Motor neuron (in vitro differentiated cells): Measurements from ENCODE around the gene REEP2. TPM values are rescaled to one million over a fixed set of nuclear protein-coding genes. Genes with fewer than 3 reads are reported as not detected.
"Not testable (repeated sequence)": the region's sequence is repeated elsewhere in the genome, so short reads cannot be mapped to it uniquely, and the experiment has no call there.

Experiments
- ATAC-seq, 8 experiments: fragments of 200-7000 bp; cut with Tn5 transposase; replicated peaks in 6 of 8; 2 replicates each; pipeline ENCODE4 v1.8.0; 2021; ENCODE audit warnings: mild to moderate bottlenecking in 8 of 8, moderate library complexity in 8 of 8
- H3K27ac ChIP-seq, 2 donors: fragments of 250-450 bp; sonication (Bioruptor Pico); 2 replicates each; pipeline ENCODE4 v1.9.0; 2021; ENCODE audit warnings: antibody characterized with exemption in 2 of 2, mild to moderate bottlenecking in 2 of 2, moderate library complexity in 1 of 2
- H3K4me1 ChIP-seq, 2 donors: fragments of 250-450 bp; sonication (Bioruptor Pico); replicated peaks in 1 of 2; 2 replicates each; pipeline ENCODE4 v1.6.1; 2021; ENCODE audit warnings: antibody characterized with exemption in 2 of 2, mild to moderate bottlenecking in 2 of 2, moderate library complexity in 1 of 2
- H3K4me3 ChIP-seq, 5 donors: fragments of 250-450 bp; sonication (Bioruptor Pico); 2 replicates each; pipeline ENCODE4 v1.9.0; 2021; ENCODE audit warnings: antibody characterized with exemption in 5 of 5, mild to moderate bottlenecking in 5 of 5, moderate library complexity in 4 of 5
- WGBS, 10 experiments: fragments of 450-650 bp; shearing (Covaris generic); methylation state at CpG; one replicate each; pipeline ENCODE4 v1.0.0; 2022; 5-methylcytosine and 5-hydroxymethylcytosine counted together
- in situ Hi-C, 9 experiments: fragments of 400-800 bp; cut with MboI; loops; one replicate each; pipeline ENCODE4 v1.15.0; 2021; ENCODE audit warnings: low sequenced_read_pairs in 9 of 9, low pct_unique_long_range_greater_than_20kb in 2 of 9; ENCODE audit not compliant: unreplicated experiment in 9 of 9
- total RNA-seq, 8 experiments: library from RNA; unstranded; fragments of 300-600 nt; gene quantifications; 2 replicates each; pipeline versions ENCODE4 v1.2.3 to v1.2.4, GENCODE V29; 2022

The REEP2 gene
- total RNA-seq, 8 experiments from 2014 or later, result 1.2 to 116 (median 61.3) TPM

- Histone ChIP-seq H3K4me1 (peaks cover 0 to 12% of the 10 kb centered on the region in 2 donors), H3K4me3 (no peak overlapping the region), H3K27ac (no peak overlapping the region)
- 71 to 100% (median 92%) methylated on average over 1 to 2 of the region's 2 CpGs; no CpG with 5 or more reads in 2 of the 10 experiments for WGBS, 10 experiments
- ATAC-seq, result peak in 1 of 8 experiments; percentile 0
- in situ Hi-C loops, result no loop called here
These were observed 32.1 kb downstream of the REEP2 start for GRCh38 chr5:138471052-138471361.

GRCh38 chr5:138472353-138472752 lies 33.5 kb downstream of the REEP2 start:
- WGBS, 10 experiments, result 10 to 72% (median 49%) methylated on average over 2 to 6 of the region's 6 CpGs; no CpG with 5 or more reads in 3 of the 10 experiments
- in situ Hi-C loops, result no loop called here
- Histone ChIP-seq H3K4me3 (no peak overlapping the region), H3K27ac (no peak overlapping the region), H3K4me1 (no peaks in the 10 kb centered on the region)
- ATAC-seq, result peak in 1 of 8 experiments; percentile 0

- H3K27ac ChIP-seq, in situ Hi-C loops, H3K4me3 ChIP-seq, H3K4me1 ChIP-seq: not testable (repeated sequence)
- WGBS, 10 experiments, result 79 to 100% (median 85%) methylated on average over 3 to 5 of the region's 5 CpGs; no CpG with 5 or more reads in 4 of the 10 experiments
- peak in 1 of 8 experiments; percentile 0 for ATAC-seq
These were observed 34.3 kb downstream of the REEP2 start for GRCh38 chr5:138473151-138473550.

GRCh38 chr5:138476918-138477317 lies 38.1 kb downstream of the REEP2 start:
- ATAC-seq, result peak in 3 of 8 experiments; percentile 6 to 54 (median 24)
- no peak overlapping the region for H3K27ac ChIP-seq
- 57 to 100% (median 85%) methylated on average over 1 to 7 of the region's 7 CpGs for WGBS, 10 experiments
- no peaks in the 10 kb centered on the region for H3K4me1 ChIP-seq
- in situ Hi-C loops, result no loop called here
- no peak overlapping the region for H3K4me3 ChIP-seq

GRCh38 chr5:138482638-138483037 lies 43.8 kb downstream of the REEP2 start:
- WGBS, 10 experiments, result 30 to 63% (median 60%) methylated on average over 1 to 4 of the region's 4 CpGs; no CpG with 5 or more reads in 7 of the 10 experiments

GRCh38 chr5:138488481-138488945 lies 49.7 kb downstream of the REEP2 start:
- H3K27ac ChIP-seq, result no peak overlapping the region
- peak in 3 of 8 experiments; percentile 2 to 58 (median 46) for ATAC-seq
- H3K4me3 ChIP-seq, result no peak overlapping the region
- 0 to 100% (median 60%) methylated on average over 1 to 3 of the region's 5 CpGs; no CpG with 5 or more reads in 3 of the 10 experiments for WGBS, 10 experiments
- in situ Hi-C loops, result no loop called here
- peaks cover 38 to 42% of the 10 kb centered on the region in 2 donors for H3K4me1 ChIP-seq

More at GRCh38 chr5:138482638-138483037, 43.8 kb downstream of the REEP2 start:
- ATAC-seq, result peak in 4 of 8 experiments; percentile 23 to 99 (median 87)
- no peak overlapping the region for H3K27ac ChIP-seq
- in situ Hi-C loops, result no loop called here
- H3K4me1 ChIP-seq, result peaks cover 0 to 6% of the 10 kb centered on the region in 2 donors
- no peak overlapping the region for H3K4me3 ChIP-seq

- no peak overlapping the region for H3K4me3 ChIP-seq
- ATAC-seq, result no peak
- H3K4me1 ChIP-seq, result peaks cover 43 to 47% of the 10 kb centered on the region in 2 donors
- in situ Hi-C loops, result no loop called here
- WGBS, 10 experiments, result 40 to 80% (median 69%) methylated on average over 1 to 3 of the region's 5 CpGs; no CpG with 5 or more reads in 7 of the 10 experiments
- H3K27ac ChIP-seq, result no peak overlapping the region
These were observed 50.8 kb downstream of the REEP2 start for GRCh38 chr5:138489683-138490061.

GRCh38 chr5:138490648-138491283 lies 51.9 kb downstream of the REEP2 start:
- Histone ChIP-seq H3K4me1 (peaks cover 43 to 47% of the 10 kb centered on the region in 2 donors), H3K27ac (no peak overlapping the region), H3K4me3 (no peak overlapping the region)
- in situ Hi-C loops, result no loop called here
- WGBS, 10 experiments, result 18 to 73% (median 43%) methylated on average over 1 to 8 of the region's 12 CpGs; no CpG with 5 or more reads in 1 of the 10 experiments
- peak in 5 of 8 experiments; percentile 7 to 29 (median 21) for ATAC-seq

GRCh38 chr5:138491284-138491648 lies 52.4 kb downstream of the REEP2 start:
- no peak overlapping the region for H3K27ac ChIP-seq
- ATAC-seq, result no peak

GRCh38 chr5:138491669-138492559 lies 53.1 kb downstream of the REEP2 start:
- H3K4me1 ChIP-seq, result peaks cover 43% of the 10 kb centered on the region in 2 donors
- 0 to 20% methylated on average over 1 of the region's 93 CpGs; no CpG with 5 or more reads in 8 of the 10 experiments for WGBS, 10 experiments
- in situ Hi-C loops, result no loop called here
- H3K27ac ChIP-seq, result peak overlapping the region in 1 of 2 donors; percentile 45
- peak overlapping the region; percentile 25 to 38 (median 30) for H3K4me3 ChIP-seq
- peak; percentile 81 to 97 (median 86) for ATAC-seq

More at GRCh38 chr5:138491284-138491648, 52.4 kb downstream of the REEP2 start:
- Histone ChIP-seq H3K4me1 (peaks cover 43 to 47% of the 10 kb centered on the region in 2 donors), H3K4me3 (no peak overlapping the region)
- WGBS, 10 experiments, result 40 to 100% (median 60%) methylated on average over 2 to 7 of the region's 11 CpGs; no CpG with 5 or more reads in 6 of the 10 experiments
- in situ Hi-C loops, result no loop called here

- peak overlapping the region in 4 of 5 donors; percentile 25 to 38 (median 34) for H3K4me3 ChIP-seq
- in situ Hi-C loops, result no loop called here
- ATAC-seq, result no peak
- peak overlapping the region in 1 of 2 donors; percentile 45 for H3K27ac ChIP-seq
- H3K4me1 ChIP-seq, result peaks cover 41 to 43% of the 10 kb centered on the region in 2 donors
- WGBS, 10 experiments, result 7 to 53% (median 33%) methylated on average over 3 to 8 of the region's 10 CpGs; no CpG with 5 or more reads in 6 of the 10 experiments
These were observed 53.7 kb downstream of the REEP2 start for GRCh38 chr5:138492560-138493045.

GRCh38 chr5:138495351-138495750 lies 56.5 kb downstream of the REEP2 start:
- ATAC-seq, result no peak
- H3K4me1 ChIP-seq, result peaks cover 35 to 36% of the 10 kb centered on the region in 2 donors
- in situ Hi-C loops, result no loop called here
- no peak overlapping the region for H3K27ac ChIP-seq
- WGBS, 10 experiments, result 6 to 90% (median 80%) methylated on average over 1 to 7 of the region's 7 CpGs; no CpG with 5 or more reads in 2 of the 10 experiments
- no peak overlapping the region for H3K4me3 ChIP-seq
